ENCODE measurements around the gene NDUFAF3. TPM values are rescaled to one million over a fixed set of nuclear protein-coding genes. Genes with fewer than 3 reads are reported as not detected.
A peak's percentile ranks its signal among the peaks of the same experiment; 100 is the strongest.

Gene NDUFAF3
- total RNA-seq, 1 donor from 2014 or later = 74.0 TPM

GRCh38 chr3:49019941-49020329, 2.0 kb upstream of the NDUFAF3 start:
- DNase-seq = no peak

- peak; percentile 33 for DNase-seq
Measured at GRCh38 chr3:49020330-49021212, 1.4 kb upstream of the NDUFAF3 start.

- DNase-seq = peak; percentile 98
Measured at GRCh38 chr3:49021213-49021812, 608 bp upstream of the NDUFAF3 start.

GRCh38 chr3:49022688-49023171, 809 bp downstream of the NDUFAF3 start:
- no peak for DNase-seq

GRCh38 chr3:49023775-49024174, 1.9 kb downstream of the NDUFAF3 start:
- DNase-seq = no peak

- DNase-seq = no peak
Measured at GRCh38 chr3:49024449-49024848, 2.5 kb downstream of the NDUFAF3 start.

- no peak for DNase-seq
Measured at GRCh38 chr3:49025005-49025792, 3.3 kb downstream of the NDUFAF3 start.

GRCh38 chr3:49025793-49026520, 4.0 kb downstream of the NDUFAF3 start:
- DNase-seq = no peak

GRCh38 chr3:49026536-49026935, 4.6 kb downstream of the NDUFAF3 start:
- DNase-seq = no peak

- DNase-seq = no peak
Measured at GRCh38 chr3:49027634-49028033, 5.7 kb downstream of the NDUFAF3 start.

- DNase-seq = no peak
Measured at GRCh38 chr3:49028298-49028672, 6.4 kb downstream of the NDUFAF3 start.

- DNase-seq = peak; percentile 96
Measured at GRCh38 chr3:49028673-49029562, 7.0 kb downstream of the NDUFAF3 start, which contains the start of gene IMPDH2. IMPDH2 (minus strand) TSS chr3:49029398; CDS start chr3:49029350, 48 bp downstream.

GRCh38 chr3:49029563-49029884, 7.6 kb downstream of the NDUFAF3 start:
- DNase-seq = no peak

- DNase-seq = no peak
Measured at GRCh38 chr3:49030321-49030720, 8.4 kb downstream of the NDUFAF3 start.

GRCh38 chr3:49032646-49033304, 10.9 kb downstream of the NDUFAF3 start:
- DNase-seq = no peak

GRCh38 chr3:49034650-49035049, 12.7 kb downstream of the NDUFAF3 start:
- DNase-seq = no peak

- no peak for DNase-seq
Measured at GRCh38 chr3:49035281-49035680, 13.4 kb downstream of the NDUFAF3 start.

GRCh38 chr3:49053543-49053942, 31.6 kb downstream of the NDUFAF3 start:
- no peak for DNase-seq

- DNase-seq = no peak
Measured at GRCh38 chr3:49054344-49054862, 32.5 kb downstream of the NDUFAF3 start.

GRCh38 chr3:49057268-49057667, 35.3 kb downstream of the NDUFAF3 start:
- DNase-seq = no peak

- DNase-seq = no peak
Measured at GRCh38 chr3:49058011-49058410, 36.1 kb downstream of the NDUFAF3 start.

Data from dermis blood vessel endothelial cell (primary cell).